ENCODE results near the gene C16orf96.

DNA sequence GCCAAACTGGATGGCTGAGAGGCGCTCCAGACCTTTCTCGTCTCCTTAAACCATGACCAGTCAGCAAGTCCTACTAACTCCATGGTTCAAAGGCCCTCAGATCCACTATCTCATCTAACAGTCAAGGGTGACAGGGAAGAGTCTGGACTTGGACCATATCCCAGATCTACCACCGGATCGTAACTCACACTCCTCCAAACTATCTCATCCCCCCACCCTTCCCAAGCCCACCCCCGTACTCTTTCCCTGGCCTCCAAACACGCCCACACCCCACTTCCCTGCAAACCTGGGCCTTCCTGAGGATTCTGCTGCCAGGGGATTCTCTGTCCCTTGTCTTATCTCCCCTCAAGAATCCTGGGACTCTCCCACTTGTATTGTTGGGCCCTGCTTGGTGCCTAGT lies 22.6 kb upstream of the C16orf96 start:
- no peak for TF ChIP-seq GATA3 (IDR thresholded peaks at IDR 0.05; ENCODE audit: low read depth, low read length)
- TF ChIP-seq GATA2 (IDR thresholded peaks at IDR 0.05; ENCODE audit: low read depth, low read length), result no peak
